K562 (cell line): ENCODE results near the gene ANAPC5. TPM values are rescaled to one million over a fixed set of nuclear protein-coding genes. Genes with fewer than 3 reads are reported as not detected.

ENCODE experiments used
- ATAC-seq: fragments of 200-7000 bp; cut with Tn5 transposase; 3 replicates; pipeline ENCODE4 v1.9.1; 2020; ENCODE audit warnings: moderate library complexity
- BruUV-seq: library from RNA; stranded (reverse); fragments of 400-500 nt; replicated peaks from 2 replicates; lab custom pipeline; 2021; lab: Mats Ljungman, UMichigan
- CTCF ChIA-PET: fragments of 300-600 bp; formaldehyde crosslinking; extraction: SDS; loops from one replicate; lab custom pipeline; 2021; ENCODE audit warnings: low intra/inter-chr PET ratio; lab: Yijun Ruan, JAX
- POLR2A ChIA-PET: fragments of 300-600, 350-650 bp; sonication (Branson Sonifier 250); formaldehyde crosslinking; extraction: SDS; loops from one replicate; lab custom pipeline; 2021; ENCODE audit warnings: antibody characterized with exemption, inconsistent platforms; lab: Yijun Ruan, JAX
- DNase-seq, 4 experiments: peaks; one replicate each; pipeline versions ENCODE4 v3.0.0 to v3.0.0-alpha.2; 2011 to 2018; ENCODE audit warnings: low spot score in 3 of 4, mixed read lengths in 3 of 4; ENCODE audit errors: extremely low read depth in 1 of 4
- FAIRE-seq: peaks from 2 replicates; lab custom pipeline; 2011; peaks lifted over from hg19 to GRCh38; lab: Jason Lieb, UNC
- H2AFZ ChIP-seq: 2 replicates; pipeline ENCODE4 v1.6.0; 2011; ENCODE audit warnings: low read depth, low read length, control low read depth, inconsistent platforms
- H3K27ac ChIP-seq: fragments of 200-600 bp; 3 replicates; pipeline ENCODE4 v1.8.0; 2011; ENCODE audit warnings: low read depth, mild to moderate bottlenecking, control low read depth, inconsistent platforms, low read length, moderate library complexity, mixed read lengths; ENCODE audit errors: extremely low read depth
- H3K27me3 ChIP-seq, 2 experiments: fragments of 300-600 bp in 1 of 2; 2 replicates in 1 of 2; 3 replicates in 1 of 2; pipeline versions ENCODE4 v1.6.0 to v1.8.0; 2011; ENCODE audit warnings: inconsistent platforms in 2 of 2, low read length in 2 of 2, mild to moderate bottlenecking in 1 of 2, mixed read lengths in 1 of 2, moderate library complexity in 1 of 2; ENCODE audit not compliant: control insufficient read depth in 2 of 2, insufficient read depth in 2 of 2
- H3K36me3 ChIP-seq: fragments of 300-600 bp; 3 replicates; pipeline ENCODE4 v1.8.0; 2011; ENCODE audit warnings: mild to moderate bottlenecking, low read length, inconsistent platforms; ENCODE audit not compliant: control insufficient read depth, insufficient read depth
- H3K4me1 ChIP-seq, 2 experiments: fragments of 200-600 bp in 1 of 2; replicated peaks in 1 of 2; 2 replicates in 1 of 2; 3 replicates in 1 of 2; pipeline versions ENCODE4 v1.5.1 to v1.8.0; 2011; ENCODE audit warnings: inconsistent platforms in 2 of 2, low read length in 2 of 2, mild to moderate bottlenecking in 1 of 2, mixed read lengths in 1 of 2, moderate library complexity in 1 of 2; ENCODE audit not compliant: control insufficient read depth in 2 of 2, insufficient read depth in 2 of 2
- H3K4me2 ChIP-seq: 2 replicates; pipeline ENCODE4 v1.6.1; 2011; ENCODE audit warnings: low read length, control low read depth, inconsistent platforms, mixed read lengths; ENCODE audit not compliant: insufficient read depth
- H3K4me3 ChIP-seq: fragments of 200-600 bp; sonication (generic), shearing (Covaris generic); 2 replicates; pipeline ENCODE4 v1.5.1; 2016; ENCODE audit warnings: control low read depth, inconsistent platforms
- H3K79me2 ChIP-seq: fragments of 200-600 bp; 3 replicates; pipeline ENCODE4 v1.8.0; 2011; ENCODE audit warnings: low read length, inconsistent platforms; ENCODE audit not compliant: control insufficient read depth, insufficient read depth
- H3K9ac ChIP-seq, 2 experiments: 2 replicates each; pipeline versions ENCODE4 v1.6.0 to v1.6.1; 2011; ENCODE audit warnings: low read depth in 2 of 2, low read length in 2 of 2, control low read depth in 1 of 2, inconsistent platforms in 1 of 2, mild to moderate bottlenecking in 1 of 2, mixed read lengths in 1 of 2; ENCODE audit not compliant: insufficient read depth in 1 of 2
- H3K9me1 ChIP-seq: one replicate; pipeline ENCODE4 v1.6.0; 2011; ENCODE audit warnings: inconsistent platforms, mild to moderate bottlenecking, low read length, moderate library complexity; ENCODE audit not compliant: control insufficient read depth, insufficient read depth
- H3K9me3 ChIP-seq: replicated peaks from 2 replicates; pipeline ENCODE4 v1.5.1; 2011; ENCODE audit warnings: low read depth, low read length, inconsistent platforms; ENCODE audit not compliant: control insufficient read depth, insufficient read depth
- H4K20me1 ChIP-seq: replicated peaks from 2 replicates; pipeline ENCODE4 v1.6.1; 2011; ENCODE audit warnings: low read length, inconsistent platforms, mixed read lengths; ENCODE audit not compliant: control insufficient read depth, insufficient read depth
- ELF1 ChIP-seq: fragments of 200-800 bp; sonication (Bioruptor generic); IDR thresholded peaks from 2 replicates; pipeline ENCODE4 v1.6.1; 2016; ENCODE audit warnings: missing genetic modification characterization, missing compliant biosample characterization
- PRDM10 ChIP-seq: fragments of 450-650 bp; IDR thresholded peaks from 2 replicates; pipeline ENCODE4 v1.6.1; 2018; ENCODE audit not compliant: partially characterized antibody
- RFX5 ChIP-seq: IDR thresholded peaks from 2 replicates; pipeline ENCODE4 v1.6.1; 2011; ENCODE audit warnings: low read depth, mild to moderate bottlenecking, improper control_type of control experiment, low read length
- WGBS: fragments of 100-300 bp; shearing (Covaris generic); methylation state at CpG from one replicate; pipeline ENCODE4 v1.1.6; 2016; ENCODE audit warnings: low coverage, mixed read lengths; ENCODE audit not compliant: insufficient coverage; ENCODE audit errors: missing lambda C conversion rate; 5-methylcytosine and 5-hydroxymethylcytosine counted together
- in situ Hi-C: fragments of 300-500 bp; cut with MboI; formaldehyde crosslinking; loops from 4 replicates; pipeline ENCODE4 v1.15.0; 2018; ENCODE audit warnings: inconsistent platforms, mixed read lengths
- intact Hi-C: fragments of 100-400 bp; cut with micrococcal nuclease; formaldehyde crosslinking; loops from 2 replicates; pipeline ENCODE4 v1.14.2; 2022
- polyA plus RNA-seq, 8 experiments: library from polyadenylated mRNA; depleted of rRNA in 4 of 8; stranded (reverse) in 5 of 8; unstranded in 3 of 8; fragments of >200 nt; fragmentation: Nextera tagmentation in 2 of 8; fragmentation: Illumina TruSeq in 1 of 8; extraction: Ambion mirVana in 2 of 8; extraction: Trizol in 1 of 8; gene quantifications; 2 replicates each; pipeline versions ENCODE4 v1.2.1 to v1.2.3, GENCODE V29; 2011 to 2014; ENCODE audit warnings: inconsistent platforms in 1 of 8, missing spikeins in 1 of 8
- total RNA-seq, 7 experiments: library from RNA; depleted of rRNA in 6 of 7; stranded (reverse); fragments of >200 nt in 6 of 7; fragmentation: Illumina TruSeq in 2 of 7; extraction: Trizol in 2 of 7; gene quantifications; 2 replicates each; pipeline versions ENCODE4 v1.2.1 to v1.2.3, GENCODE V29; 2011 to 2021; ENCODE audit warnings: low replicate concordance in 1 of 7

The ANAPC5 gene
- total and polyA plus RNA-seq, 9 of the 15 experiments (the other 6 are each of a cell fraction or from before 2014, with no cell fraction given) = 136 to 315 (median 197) TPM

- FAIRE-seq = no peak
- Histone ChIP-seq H3K4me1 (peaks cover 10 to 22% of the 10 kb centered on the region in 2 experiments; a peak in 4 of 5 replicates), H2AFZ (peak overlapping the region; percentile 74), H3K27me3 (no peaks in the 10 kb centered on the region), H3K36me3 (no peaks in the 10 kb centered on the region), H3K9me1 (no peaks in the 10 kb centered on the region), H3K4me3 (no peak overlapping the region), H3K9me3 (no peaks in the 10 kb centered on the region), H4K20me1 (no peaks in the 10 kb centered on the region), H3K27ac (no peak overlapping the region), H3K9ac (no peak overlapping the region), H3K79me2 (peaks cover 12% of the 10 kb centered on the region), H3K4me2 (no peak overlapping the region)
- ChIA-PET POLR2A (interaction anchor here (0.6 to 1.3 kb wide), 4 partner anchors 11 to 222 kb away, joined by 3 to 6 read pairs (median 3); no protein-coding TSS in a partner anchor), CTCF (no interaction called here)
- DNase-seq = no peak
- TF ChIP-seq RFX5 (no peak), PRDM10 (peak; percentile 48), ELF1 (0 out of 2 replicates have a peak, but pooled peaks have one; percentile 2)
- in situ Hi-C loops = no loop called here
- no peak for ATAC-seq
- no TSS peak for BruUV-seq
- 66% methylated on average over 4 of the region's 4 CpGs for WGBS
- intact Hi-C loops = no loop called here
Observed at GRCh38 chr12:121300083-121300819, 52.0 kb downstream of the ANAPC5 start.
